Femur (tissue), 1 donor: ENCODE data around the gene SNRPE.
"Not testable (repeated sequence)": the region's sequence is repeated elsewhere in the genome, so short reads cannot be mapped to it uniquely, and the experiment has no call there.

ENCODE experiments used
- DNase-seq: peaks from one replicate; pipeline ENCODE4 v3.0.0-alpha.2; 2017

SNRPE gene

DNA sequence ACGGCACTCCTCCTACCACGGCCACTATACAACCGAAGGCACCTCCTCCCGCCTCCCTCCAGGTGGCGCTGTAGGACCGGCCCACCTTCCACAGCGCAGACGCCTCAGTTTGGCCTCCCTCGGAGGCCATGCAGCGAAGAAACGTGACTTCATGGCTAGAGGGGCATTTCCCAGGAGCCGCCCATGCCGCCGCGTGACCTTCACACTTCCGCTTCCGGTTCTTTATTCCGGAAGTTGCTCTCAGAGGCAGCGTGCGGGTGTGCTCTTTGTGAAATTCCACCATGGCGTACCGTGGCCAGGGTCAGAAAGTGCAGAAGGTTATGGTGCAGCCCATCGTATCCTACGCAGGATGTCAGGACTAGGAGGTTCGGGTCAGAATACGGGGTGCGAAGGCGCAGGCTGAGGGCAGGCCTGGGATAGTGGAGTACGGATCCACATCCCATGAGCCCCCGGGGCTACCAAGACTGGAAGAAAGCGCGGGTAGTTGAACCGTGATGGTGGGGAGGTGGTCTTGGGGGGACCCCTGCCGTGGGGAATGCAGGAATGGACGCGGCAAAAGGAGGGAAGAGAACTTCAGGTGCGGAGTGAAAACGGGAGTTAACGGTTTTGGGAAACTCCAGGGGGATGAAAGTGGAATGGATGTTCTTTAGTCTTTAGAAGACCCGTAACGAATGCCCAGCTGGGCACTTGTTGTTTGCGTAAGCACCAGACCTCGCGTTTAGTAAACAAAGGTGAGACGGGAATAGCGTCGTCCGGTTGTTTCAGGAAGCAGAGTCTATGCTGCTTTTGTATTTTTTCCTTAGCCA is at the start of gene SNRPE:
TSS of gene SNRPE (plus strand) at position 221 of the 806 bp plus-strand sequence. CDS start at position 282, 61 bp downstream.
- peak; percentile 99 for DNase-seq

DNA sequence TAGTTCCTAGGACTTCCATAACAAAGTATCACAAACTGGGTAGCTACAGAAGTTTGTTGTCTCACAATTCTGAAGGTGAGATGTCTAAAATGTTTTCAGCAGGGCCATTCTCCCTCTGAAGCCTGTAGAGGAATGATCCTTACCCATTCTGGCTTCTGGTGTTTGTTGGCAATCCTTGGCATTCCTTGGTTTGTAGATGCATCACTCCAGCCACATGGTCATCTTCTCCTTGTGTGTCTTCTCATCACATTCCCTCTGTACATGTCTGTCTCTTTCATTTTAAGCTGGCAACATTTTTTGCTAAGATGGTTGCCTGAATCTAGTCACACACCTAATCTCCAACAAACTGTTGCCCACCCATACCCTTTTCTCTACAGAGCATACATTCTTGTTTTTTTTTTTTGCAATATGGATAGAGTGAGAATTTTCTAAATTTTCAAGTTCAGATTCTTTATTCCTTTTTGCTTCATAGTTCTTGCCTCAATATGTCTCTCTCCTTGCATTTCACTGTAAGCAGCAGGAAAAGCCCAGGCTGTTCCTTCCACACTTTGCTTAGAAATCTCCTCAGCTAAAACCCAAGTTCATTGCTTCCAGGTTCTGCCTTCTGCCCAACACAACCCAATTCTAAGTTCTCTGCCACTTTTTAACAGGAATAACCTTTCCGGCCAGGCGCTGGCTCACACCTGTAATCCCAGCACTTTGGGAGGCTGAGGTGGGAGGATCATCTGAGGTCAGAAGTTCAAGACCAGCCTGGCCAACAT is 47.6 kb upstream of the SNRPE start:
- DNase-seq = no peak

DNA sequence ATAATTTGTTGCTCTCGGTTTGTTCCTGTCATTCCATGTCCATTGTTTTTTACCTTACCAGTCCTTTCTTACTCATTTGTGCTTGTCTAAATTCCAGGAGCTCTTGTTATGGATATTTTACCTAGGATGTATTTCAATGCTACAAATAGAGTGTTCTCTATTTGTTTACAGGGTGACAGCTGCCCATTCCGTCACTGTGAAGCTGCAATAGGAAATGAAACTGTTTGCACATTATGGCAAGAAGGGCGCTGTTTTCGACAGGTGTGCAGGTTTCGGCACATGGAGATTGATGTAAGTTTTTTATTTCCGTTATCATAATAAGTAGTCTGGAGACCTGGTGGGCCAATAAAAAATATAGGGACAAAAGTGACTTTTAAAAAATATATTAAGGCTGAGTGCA is 43.0 kb upstream of the SNRPE start:
- DNase-seq = no peak

DNA sequence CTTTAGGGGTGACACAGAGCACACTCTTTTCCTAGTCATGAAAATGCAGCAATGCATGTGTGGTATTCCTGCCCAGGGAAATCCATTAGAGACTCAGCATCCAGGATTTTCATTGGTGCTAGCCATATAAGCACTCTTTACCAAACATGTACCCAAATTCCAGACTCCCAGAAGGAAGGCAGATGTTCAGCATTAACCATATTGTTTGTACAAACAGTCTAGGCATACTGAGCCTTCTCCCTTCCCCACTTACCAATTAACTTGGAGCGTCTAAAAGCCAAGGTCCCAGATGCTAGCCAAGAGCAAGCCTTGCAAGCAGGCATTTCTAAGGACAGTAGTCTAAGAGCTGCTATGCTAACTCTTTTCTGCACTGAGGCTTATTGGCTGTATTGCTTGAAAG is 38.1 kb upstream of the SNRPE start:
- no peak for DNase-seq

DNA sequence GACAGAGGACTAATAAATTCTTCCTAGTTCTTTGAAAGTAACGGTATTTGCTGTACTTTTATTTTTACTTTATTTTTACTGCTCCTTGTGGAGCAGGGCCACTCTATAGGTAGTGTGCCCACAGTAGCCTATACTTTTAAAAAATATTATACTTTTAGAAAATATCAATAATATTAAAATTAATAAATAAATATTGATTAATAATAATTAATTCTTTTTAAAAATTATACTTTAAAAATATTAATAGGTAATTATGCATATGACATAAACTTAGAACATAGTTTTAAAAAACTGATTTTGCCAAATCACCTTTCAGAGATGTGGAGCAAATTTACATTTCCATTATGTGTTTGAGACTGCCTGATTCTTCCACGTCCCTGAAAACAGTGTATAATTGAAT is 35.2 kb upstream of the SNRPE start:
- DNase-seq = no peak

DNA sequence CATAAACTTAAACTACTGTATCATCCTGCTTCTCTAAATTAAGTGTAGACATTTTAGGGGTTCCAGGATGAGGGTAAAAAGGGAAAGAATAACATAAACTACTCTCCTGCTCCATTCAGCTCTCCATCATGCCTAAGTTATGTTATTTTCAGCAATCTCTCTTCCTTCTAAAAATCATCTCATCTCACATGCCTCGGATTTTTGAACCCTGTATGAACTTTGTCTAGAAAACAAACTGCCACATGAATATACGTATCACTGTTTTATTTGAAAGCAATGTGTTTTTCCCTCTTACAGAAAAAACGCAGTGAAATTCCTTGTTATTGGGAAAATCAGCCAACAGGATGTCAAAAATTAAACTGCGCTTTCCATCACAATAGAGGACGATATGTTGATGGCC is 33.4 kb upstream of the SNRPE start:
- no peak for DNase-seq

DNA sequence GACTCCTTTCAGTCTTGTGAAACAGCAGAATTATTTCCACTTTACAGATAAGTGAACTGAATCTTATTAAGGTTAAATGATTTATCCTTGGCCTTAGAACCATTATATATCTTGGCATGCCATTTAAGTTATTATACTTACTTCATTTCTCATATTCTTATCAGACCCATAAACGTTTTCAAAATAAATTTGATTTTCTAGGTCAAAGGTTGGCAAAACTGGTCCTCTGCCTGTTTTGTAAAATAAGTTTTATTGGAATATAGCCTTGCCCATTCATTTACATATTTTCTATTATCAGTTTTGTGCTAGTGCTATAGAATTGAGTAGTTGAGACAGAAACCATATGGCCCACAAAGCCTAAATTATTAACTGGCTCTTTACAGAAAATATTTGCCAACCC is 32.9 kb upstream of the SNRPE start:
- DNase-seq = no peak

DNA sequence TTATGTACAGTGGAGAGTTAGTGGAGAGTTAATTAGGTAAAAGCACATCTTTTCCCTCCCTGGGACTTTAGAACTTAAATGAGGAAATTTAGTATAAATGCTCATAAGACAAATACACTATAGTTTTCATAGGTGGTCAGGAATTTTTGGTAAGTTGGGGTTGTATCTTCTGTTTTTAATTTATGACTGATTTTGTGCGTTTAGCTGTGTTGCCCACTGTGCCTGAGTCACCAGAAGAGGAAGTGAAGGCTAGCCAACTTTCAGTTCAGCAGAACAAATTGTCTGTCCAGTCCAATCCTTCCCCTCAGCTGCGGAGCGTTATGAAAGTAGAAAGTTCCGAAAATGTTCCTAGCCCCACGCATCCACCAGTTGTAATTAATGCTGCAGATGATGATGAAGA is 32.2 kb upstream of the SNRPE start:
- DNase-seq = not testable (repeated sequence)

DNA sequence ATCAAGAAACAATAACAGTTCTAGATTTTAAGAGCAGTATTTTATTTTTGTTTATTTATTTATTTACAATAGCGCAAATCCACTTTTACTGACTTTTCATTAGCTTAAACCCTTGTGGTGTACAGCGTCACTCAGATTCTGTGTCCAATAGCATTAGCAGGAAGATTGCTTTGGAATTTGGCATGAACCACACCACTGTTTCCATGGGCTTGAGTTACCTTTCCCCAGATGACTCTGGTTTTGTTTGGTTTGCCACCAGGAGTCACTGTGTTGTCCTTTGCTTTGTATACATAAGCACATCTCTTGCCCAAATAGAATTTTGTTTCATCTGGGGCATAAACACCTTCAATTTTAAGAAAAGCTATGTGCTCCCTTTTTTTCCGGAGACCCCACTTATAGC is 25.9 kb upstream of the SNRPE start:
- DNase-seq = no peak

DNA sequence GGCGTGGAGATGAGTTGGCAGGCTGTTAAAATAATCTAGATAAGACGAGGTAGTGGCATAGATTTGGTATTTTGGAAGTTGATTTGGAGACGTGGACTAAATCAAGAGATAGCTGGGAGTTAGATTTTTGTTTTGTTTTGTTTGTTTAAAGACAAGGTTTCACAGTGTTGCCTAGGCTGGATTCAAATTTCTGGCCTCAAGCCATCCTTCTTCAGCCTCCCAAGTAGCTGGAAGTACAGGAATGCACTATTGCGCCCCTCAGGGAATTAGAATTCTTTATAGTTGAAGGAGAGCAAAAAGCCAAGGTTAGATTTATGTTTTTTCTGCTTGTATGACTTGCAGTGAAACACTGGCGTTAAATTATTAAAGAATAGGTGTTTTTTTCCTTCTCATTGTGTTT is 22.3 kb upstream of the SNRPE start:
- DNase-seq = no peak

DNA sequence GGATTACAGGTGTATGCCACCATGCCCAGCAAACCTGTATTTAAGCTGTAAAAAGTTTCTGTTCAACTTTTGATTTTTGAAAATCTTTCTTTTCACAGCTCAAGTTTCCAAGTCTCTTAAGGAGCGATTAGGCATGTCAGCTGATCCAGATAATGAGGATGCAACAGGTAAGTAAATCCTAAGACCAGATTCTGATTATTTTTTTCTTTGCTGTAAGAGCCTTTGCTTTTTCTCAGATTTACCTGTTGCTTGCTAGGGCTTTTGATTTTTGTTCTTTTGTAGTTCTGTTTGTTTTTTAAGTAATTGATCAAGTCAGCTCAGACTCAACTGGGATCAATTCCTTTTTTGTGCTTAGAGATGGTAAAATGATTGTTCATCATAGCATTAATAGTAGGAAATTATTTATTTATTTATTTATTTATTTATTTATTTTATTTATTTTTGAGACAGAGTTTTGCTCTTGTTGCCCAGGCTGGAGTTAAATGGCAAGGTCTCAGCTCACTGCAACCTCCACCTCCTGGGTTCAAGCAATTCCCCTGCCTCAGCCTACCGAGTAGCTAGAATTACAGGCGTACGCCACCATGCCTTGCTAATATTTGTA is 21.1 kb upstream of the SNRPE start:
- no peak for DNase-seq

DNA sequence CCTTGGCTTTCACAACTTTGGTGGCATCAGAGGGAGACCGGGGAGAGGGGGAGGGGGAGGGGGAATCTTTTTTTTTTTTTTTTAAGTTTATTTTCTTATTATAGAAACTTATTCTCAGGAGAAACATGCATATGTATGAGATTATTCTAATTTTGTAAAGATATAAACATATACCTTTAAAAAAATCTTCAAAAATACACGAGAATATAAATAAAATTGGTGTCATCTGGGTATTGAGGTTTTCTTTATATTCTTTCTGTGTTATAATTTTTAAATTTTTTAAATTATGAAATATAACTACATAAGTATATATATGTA is 18.9 kb upstream of the SNRPE start:
- no peak for DNase-seq

DNA sequence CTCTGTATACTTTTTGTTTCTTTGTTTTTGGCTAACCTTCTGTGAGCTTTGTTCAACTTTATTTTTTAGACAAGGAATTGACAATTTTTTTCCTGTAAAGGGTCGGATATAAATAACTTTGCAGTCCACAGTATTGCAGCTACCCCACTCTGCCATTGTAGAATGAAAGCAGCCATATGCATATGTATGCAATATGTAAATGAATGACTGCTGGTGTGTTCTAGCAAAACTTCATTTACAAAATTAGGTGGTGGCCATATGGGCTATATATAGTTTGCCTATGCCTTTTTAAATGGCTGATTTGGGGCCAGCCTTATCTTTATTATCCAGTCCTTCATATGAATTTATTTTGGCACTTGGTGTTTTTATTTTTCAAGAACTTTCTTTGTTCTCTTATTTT is 18.0 kb upstream of the SNRPE start:
- DNase-seq = no peak

DNA sequence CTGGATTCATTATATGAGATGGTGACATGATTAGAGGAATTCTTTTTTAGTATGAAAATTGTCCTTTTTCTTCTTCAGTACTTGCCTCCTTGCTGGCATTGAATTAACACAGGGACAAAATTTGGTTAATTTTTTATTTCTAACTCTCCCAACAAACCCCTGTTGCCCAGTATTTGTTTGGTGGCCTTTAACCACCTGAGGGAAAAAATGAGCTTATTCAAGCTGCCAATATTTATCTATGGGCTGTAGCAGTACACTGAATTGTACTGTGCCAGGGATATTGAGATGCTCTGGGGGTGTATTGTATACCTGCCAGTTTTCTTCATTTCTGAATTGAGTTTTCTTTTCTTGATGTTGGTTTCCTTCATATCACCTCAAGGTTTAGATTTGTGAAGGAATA is 8.3 kb upstream of the SNRPE start:
- DNase-seq = not testable (repeated sequence)

DNA sequence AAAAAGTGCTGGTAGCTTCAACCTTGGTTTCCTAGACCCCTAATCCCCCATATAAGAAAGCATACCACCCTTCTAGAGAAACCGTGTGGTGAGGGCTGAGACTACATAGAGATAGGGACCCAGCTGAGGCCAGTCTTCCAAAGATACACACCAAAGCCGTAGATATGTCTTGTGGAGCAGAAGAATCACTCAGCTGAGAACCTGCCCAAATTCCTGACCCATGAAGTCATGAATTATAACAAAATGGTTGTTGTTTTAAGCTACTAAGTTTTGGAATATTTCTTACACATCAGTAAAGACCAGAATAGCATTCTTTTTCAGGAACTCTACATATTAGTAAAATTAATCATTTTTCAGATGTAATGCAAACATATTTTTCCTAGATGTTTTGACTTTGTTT is 3.3 kb upstream of the SNRPE start:
- DNase-seq = no peak

DNA sequence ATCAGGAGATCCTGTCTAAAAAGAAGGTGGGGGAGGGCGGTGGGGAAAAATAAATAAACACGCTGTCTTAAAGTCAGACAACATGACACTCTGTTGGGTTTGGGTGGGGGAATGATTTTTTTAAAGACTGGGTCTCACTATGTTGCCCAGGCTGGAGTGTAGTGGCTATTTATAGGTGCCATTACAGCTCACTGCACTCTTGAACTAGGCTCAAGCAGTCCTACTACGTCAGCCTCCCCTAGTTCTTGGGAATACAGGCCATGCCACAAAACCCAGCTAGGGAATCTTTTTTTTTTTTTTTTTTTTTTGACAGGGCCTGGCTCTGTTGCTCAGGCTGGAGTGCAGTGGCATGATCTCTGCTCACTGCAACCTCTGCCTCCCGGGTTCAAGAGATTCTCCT is 2.4 kb upstream of the SNRPE start:
- no peak for DNase-seq

DNA sequence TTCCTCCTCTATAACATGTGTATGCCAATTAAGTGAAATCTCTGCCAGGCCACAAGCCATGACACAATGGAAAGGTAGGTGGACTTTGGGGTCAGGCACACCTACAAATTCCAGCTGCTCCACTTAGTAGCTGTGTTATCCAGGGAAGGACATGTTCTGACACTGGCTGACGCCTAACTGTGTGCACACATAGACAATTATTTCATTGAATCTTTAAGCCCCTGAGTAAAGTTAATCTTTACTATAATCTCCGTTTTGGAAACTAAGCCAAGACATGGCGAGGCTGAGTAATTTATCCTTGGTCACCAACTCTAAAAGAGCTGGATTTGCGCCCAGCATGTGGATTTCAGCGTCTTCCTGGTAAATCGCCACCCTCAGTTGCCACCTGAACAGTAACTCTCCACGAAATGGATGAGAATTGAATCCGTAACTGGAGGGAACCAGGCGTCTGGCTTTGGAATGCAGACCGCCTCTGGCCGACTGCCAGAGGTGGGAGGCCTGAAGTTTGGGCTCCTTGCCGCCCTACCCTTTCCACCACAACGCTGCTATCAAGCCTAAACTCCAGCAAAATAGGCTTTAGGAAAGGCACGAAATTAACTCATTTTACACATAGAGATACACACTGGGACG is 888 bp upstream of the SNRPE start:
- peak; percentile 41 for DNase-seq

DNA sequence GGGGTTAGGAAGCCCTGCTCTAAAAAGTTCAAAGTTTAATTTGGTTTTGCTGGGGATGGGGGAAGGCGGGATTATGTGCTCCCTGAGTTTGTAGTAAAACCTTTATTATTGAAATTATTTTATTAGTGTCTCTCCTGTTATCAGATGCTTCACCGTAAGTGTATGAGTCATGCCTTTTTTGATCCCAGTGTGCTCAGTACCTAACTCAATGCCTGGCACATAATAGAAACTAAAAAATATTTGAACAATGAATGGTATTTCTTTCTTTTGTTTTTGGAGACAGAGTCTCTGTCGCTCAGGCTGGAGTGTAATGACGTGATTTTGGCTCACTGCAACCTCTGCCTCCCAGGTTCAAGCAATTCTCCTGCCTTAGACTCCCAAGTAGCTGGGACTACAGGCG is 6.4 kb downstream of the SNRPE start:
- DNase-seq = no peak

DNA sequence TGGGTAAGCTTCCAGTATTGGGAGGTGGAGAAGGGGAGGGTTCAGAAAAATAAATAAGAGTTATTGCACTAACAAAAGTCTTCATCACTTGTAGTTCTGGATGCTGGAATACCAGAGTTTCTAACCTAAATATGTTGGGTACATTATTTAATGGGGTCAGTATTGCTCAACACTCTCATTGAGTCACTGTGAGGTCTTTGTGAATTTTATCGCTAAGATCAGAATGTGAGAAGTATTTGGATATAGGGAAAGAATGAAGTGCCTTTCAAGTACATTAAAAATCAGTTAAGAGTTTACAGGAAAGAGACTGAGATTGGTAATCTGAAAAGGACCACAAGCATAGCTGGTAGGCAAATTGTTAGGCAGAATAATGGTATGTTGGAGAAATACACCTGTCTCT is 8.8 kb downstream of the SNRPE start:
- no peak for DNase-seq

DNA sequence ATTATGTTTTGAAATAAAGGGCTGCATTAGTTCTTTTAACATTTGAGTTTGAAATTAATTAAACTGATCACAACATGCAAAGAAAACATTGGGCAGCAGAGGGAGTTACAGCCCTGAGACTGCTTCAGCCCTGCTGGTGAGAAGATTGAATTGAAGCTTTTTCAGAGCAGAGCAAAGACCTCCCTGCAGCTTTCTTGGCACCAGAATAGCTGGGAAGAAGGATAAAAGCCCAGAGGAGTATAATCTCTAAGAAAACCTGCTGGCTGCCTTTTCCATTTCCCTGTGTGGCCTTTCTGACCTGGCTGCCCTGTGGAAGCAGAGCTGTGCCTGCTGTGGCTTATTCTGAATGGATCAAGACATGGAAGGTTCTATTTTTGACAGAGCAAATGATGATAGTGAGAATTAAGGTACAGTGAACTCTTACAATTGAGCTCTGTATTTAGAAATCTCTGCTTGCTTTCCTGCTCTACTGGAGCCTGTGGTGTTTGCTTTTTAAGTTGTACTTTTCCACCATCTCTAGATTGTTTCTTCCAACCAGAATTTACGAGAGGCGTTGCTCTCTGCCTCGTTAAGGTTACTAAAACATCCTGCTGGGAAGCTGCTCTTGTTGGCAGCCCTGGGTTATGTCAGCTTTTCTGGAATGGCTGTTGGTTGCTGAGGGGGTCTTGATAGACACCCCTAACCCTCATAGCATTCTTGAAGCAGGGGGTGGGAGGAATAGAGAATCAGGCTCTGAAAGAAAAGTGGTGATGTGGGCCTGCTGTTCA is 9.9 kb downstream of the SNRPE start:
- peak; percentile 52 for DNase-seq

DNA sequence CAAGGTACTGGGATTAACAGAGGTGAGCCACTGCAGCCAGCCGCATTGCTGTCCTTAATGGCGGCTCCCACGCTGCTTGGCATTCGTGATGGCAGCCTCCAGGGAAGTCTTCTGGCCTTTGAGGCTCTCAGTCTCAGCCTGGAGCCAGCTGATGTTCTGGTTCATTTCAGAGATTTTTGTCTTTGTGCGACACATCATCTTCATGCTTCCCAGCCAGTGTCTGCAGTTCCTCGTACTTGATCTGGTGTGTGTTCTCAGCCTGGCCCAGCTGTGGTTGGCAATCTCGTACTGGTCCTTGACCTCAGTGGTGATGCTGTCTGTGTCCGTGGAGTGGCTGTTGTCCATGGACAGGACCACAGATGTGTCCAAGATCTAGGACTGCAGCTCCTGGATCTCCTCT is 11.7 kb downstream of the SNRPE start:
- DNase-seq = no peak

DNA sequence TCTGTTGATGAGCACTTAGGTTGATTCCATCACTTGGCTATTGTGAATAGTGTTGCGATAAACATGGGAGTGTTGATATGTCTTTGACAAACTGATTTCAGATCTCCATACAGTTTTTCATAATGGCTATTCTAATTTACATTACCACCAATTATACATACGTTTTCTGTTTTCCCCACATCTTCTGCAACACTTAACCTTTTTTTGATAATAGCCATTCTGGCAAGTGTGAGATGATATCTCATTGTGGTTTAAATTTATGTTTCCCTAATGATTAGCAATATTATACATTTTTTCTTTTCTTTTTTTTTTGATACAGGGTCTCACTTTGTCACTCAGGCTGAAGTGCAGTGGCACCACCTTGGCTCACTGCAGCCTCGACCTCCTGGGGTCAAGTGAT is 17.0 kb downstream of the SNRPE start:
- no peak for DNase-seq

DNA sequence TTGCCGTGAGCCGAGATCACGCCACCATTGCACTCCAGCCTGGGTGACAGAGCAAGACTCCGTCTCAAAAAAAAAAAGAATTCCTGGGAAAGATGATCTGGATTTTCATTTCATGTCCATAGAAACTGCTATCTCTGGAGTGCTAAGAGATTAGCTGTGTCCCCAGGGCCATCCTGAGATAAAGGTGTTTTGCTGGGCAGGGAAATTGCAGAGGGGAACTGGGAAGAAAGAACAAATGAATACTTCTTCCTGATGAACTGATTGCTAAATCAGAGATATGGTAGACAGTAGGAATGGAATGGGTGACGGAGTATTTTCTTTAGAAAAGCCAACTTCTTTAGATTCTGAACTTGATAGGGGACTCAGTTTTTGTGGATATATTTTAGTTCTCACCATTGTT is 19.2 kb downstream of the SNRPE start:
- no peak for DNase-seq
